Kidney epithelial cell (primary cell): Measurements from ENCODE around the gene DOCK4. TPM values are rescaled to one million over a fixed set of nuclear protein-coding genes. Genes with fewer than 3 reads are reported as not detected.

Experiments
- DNase-seq: peaks from one replicate; pipeline ENCODE4 v3.0.0-alpha.2; 2010; ENCODE audit warnings: low read depth
- H3K27me3 ChIP-seq: 2 replicates; pipeline ENCODE4 v1.6.0; 2011; ENCODE audit warnings: low read length; ENCODE audit not compliant: control insufficient read depth, insufficient read depth
- H3K36me3 ChIP-seq: 2 replicates; pipeline ENCODE4 v1.5.1; 2011; ENCODE audit warnings: low read length; ENCODE audit not compliant: control insufficient read depth, insufficient read depth
- H3K4me3 ChIP-seq: 2 replicates; pipeline ENCODE4 v1.5.1; 2011; ENCODE audit warnings: low read depth, mild to moderate bottlenecking, control low read depth, low read length
- CTCF ChIP-seq: IDR thresholded peaks from 2 replicates; pipeline ENCODE4 v1.5.1; 2011; ENCODE audit warnings: mild to moderate bottlenecking, moderate library complexity, low read length, control low read depth, inconsistent platforms; ENCODE audit not compliant: insufficient read depth, poor library complexity, severe bottlenecking
- total RNA-seq: library from RNA; depleted of rRNA; stranded (reverse); fragments of >200 nt; gene quantifications from 2 replicates; pipeline ENCODE4 v1.2.3, GENCODE V29; 2015

Gene DOCK4
- total RNA-seq, 1 donor from 2014 or later = 16.8 TPM

DNA sequence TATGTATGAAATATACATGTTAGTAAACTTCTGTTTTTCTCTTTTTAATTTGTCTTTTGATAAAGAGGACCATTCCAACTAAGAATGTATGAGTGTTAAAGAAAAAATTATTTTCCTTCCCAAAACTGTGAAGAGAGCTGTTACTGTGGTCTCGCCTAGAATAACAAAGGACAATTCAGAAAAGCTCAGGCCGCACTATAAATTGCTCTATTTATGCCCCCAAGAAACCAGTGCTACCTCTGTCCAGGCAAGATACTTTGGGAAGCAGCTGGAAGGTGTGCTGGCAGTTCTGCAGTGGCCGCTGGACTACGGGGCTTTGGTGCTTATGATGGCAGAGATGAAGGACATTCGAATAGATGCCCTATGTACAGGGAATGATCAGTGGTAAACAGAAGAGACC is 252.1 kb downstream of the DOCK4 start:
- no peak for DNase-seq
- no peaks in the 10 kb centered on the region for H3K27me3 ChIP-seq
- H3K4me3 ChIP-seq = no peak overlapping the region
- no peak for TF ChIP-seq CTCF
- no peaks in the 10 kb centered on the region for H3K36me3 ChIP-seq

GRCh38 chr7:111953611-111954010 is 252.6 kb downstream of the DOCK4 start:
- no peak for DNase-seq
- Histone ChIP-seq H3K4me3 (no peak overlapping the region), H3K36me3 (no peaks in the 10 kb centered on the region), H3K27me3 (no peaks in the 10 kb centered on the region)
- TF ChIP-seq CTCF = no peak

- no peaks in the 10 kb centered on the region for H3K36me3 ChIP-seq
- no peak for TF ChIP-seq CTCF
- DNase-seq = no peak
- no peak overlapping the region for H3K4me3 ChIP-seq
- H3K27me3 ChIP-seq = no peaks in the 10 kb centered on the region
Measured at GRCh38 chr7:111952783-111953182, 253.4 kb downstream of the DOCK4 start.

DNA sequence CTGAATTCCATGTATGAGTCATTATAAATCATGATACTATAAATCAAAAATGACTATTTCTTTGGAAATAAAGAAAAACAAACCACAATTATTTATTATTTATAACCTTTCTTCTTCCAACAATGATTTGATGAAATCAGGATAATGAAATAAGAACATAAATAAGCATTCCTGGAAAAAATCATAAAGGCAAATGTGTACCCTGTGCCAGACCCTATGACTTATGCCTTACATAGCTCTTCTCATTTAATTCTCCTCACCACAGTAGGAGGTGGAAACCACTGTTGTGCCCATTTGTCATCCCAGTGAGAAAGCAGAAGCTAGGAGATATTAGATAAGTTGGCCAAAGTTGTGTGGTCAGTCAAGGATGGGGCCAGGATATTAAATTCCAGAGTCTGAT is 255.1 kb downstream of the DOCK4 start:
- no peak for DNase-seq
- Histone ChIP-seq H3K4me3 (no peak overlapping the region), H3K27me3 (no peaks in the 10 kb centered on the region), H3K36me3 (no peaks in the 10 kb centered on the region)
- no peak for TF ChIP-seq CTCF

- Histone ChIP-seq H3K27me3 (no peaks in the 10 kb centered on the region), H3K4me3 (no peak overlapping the region), H3K36me3 (peaks cover 1% of the 10 kb centered on the region)
- no peak for DNase-seq
- TF ChIP-seq CTCF = no peak
Measured at GRCh38 chr7:111942450-111943081, 263.6 kb downstream of the DOCK4 start.

GRCh38 chr7:111937163-111937562 is 269.0 kb downstream of the DOCK4 start:
- DNase-seq = no peak
- TF ChIP-seq CTCF = no peak
- Histone ChIP-seq H3K27me3 (no peaks in the 10 kb centered on the region), H3K36me3 (no peaks in the 10 kb centered on the region), H3K4me3 (no peak overlapping the region)
